PC-9 (cell line): ENCODE results near the gene KDM4C. TPM values are rescaled to one million over a fixed set of nuclear protein-coding genes. Genes with fewer than 3 reads are reported as not detected.

Experiments
- BruUV-seq: library from RNA; stranded (reverse); fragments of 400-500 nt; replicated peaks from 2 replicates; lab custom pipeline; 2021; lab: Mats Ljungman, UMichigan
- CTCF ChIA-PET: fragments of 300-600 bp; sonication (Branson Sonifier 250); formaldehyde crosslinking; loops from one replicate; lab custom pipeline; 2022; ENCODE audit warnings: antibody characterized with exemption; lab: Charles Lee
- POLR2A ChIA-PET: fragments of 300-600 bp; sonication (Branson Sonifier 250); formaldehyde crosslinking; loops from one replicate; lab custom pipeline; 2022; ENCODE audit warnings: antibody characterized with exemption; ENCODE audit not compliant: unreplicated experiment; lab: Charles Lee
- DNase-seq, 2 experiments: peaks; one replicate each; pipeline versions ENCODE4 v3.0.0 to v3.0.0-alpha.2; 2015 to 2022; ENCODE audit warnings: mixed read lengths in 1 of 2
- H2AFZ ChIP-seq: fragments of 200-600 bp; sonication (generic); 2 replicates; pipeline ENCODE4 v1.8.1; 2017; ENCODE audit warnings: antibody characterized with exemption
- H3F3A ChIP-seq: fragments of 200-600 bp; sonication (generic); 2 replicates; pipeline ENCODE4 v1.8.1; 2017; ENCODE audit warnings: antibody characterized with exemption, mild to moderate bottlenecking, low read depth; ENCODE audit not compliant: insufficient read depth
- H3K27ac ChIP-seq: fragments of 200-600 bp; sonication (generic); 2 replicates; pipeline ENCODE4 v1.6.1; 2016; ENCODE audit warnings: mixed run types
- H3K27me3 ChIP-seq: fragments of 200-600 bp; sonication (generic); 2 replicates; pipeline ENCODE4 v1.6.1; 2016; ENCODE audit warnings: low read depth, mixed run types; ENCODE audit not compliant: insufficient read depth
- H3K36me3 ChIP-seq: fragments of 200-600 bp; sonication (generic); 2 replicates; pipeline ENCODE4 v1.6.1; 2016; ENCODE audit warnings: low read depth, mixed run types
- H3K4me1 ChIP-seq: fragments of 200-600 bp; sonication (generic); replicated peaks from 2 replicates; pipeline ENCODE4 v1.6.1; 2016; ENCODE audit warnings: mixed run types; ENCODE audit not compliant: insufficient read depth
- H3K4me2 ChIP-seq: fragments of 200-600 bp; sonication (generic); 2 replicates; pipeline ENCODE4 v1.6.1; 2017; ENCODE audit warnings: mixed run types
- H3K4me3 ChIP-seq: fragments of 200-600 bp; sonication (generic); 2 replicates; pipeline ENCODE4 v1.6.1; 2016; ENCODE audit warnings: mixed run types
- H3K79me2 ChIP-seq: fragments of 200-600 bp; sonication (generic); 2 replicates; pipeline ENCODE4 v1.6.1; 2017; ENCODE audit warnings: low read depth, mixed run types
- H3K9me2 ChIP-seq: fragments of 200-600 bp; sonication (generic); 2 replicates; pipeline ENCODE4 v1.8.1; 2017; ENCODE audit warnings: mild to moderate bottlenecking; ENCODE audit not compliant: insufficient read depth
- H3K9me3 ChIP-seq: fragments of 200-600 bp; sonication (generic); 2 replicates; pipeline ENCODE4 v1.8.1; 2016; ENCODE audit warnings: low read depth; ENCODE audit not compliant: insufficient read depth
- H4K20me1 ChIP-seq: fragments of 200-600 bp; sonication (generic); 2 replicates; pipeline ENCODE4 v1.8.1; 2017; ENCODE audit not compliant: insufficient read depth
- EZH2 ChIP-seq: fragments of 200-600 bp; sonication (generic); IDR thresholded peaks from 2 replicates; pipeline ENCODE4 v1.8.0; 2017; ENCODE audit warnings: antibody characterized with exemption, low read depth
- intact Hi-C: fragments of 100-400 bp; cut with micrococcal nuclease; formaldehyde crosslinking; loops from one replicate; pipeline ENCODE4 v1.10.0; 2022; ENCODE audit not compliant: unreplicated experiment
- total RNA-seq: library from RNA; stranded (reverse); gene quantifications from 2 replicates; pipeline ENCODE4 v1.2.3, GENCODE V29; 2021
- TF ChIP-seq, protein P1 (sequence below): fragments of 200-600 bp; sonication (generic); conservative IDR thresholded peaks from 2 replicates; pipeline ENCODE4 v1.6.1; 2017; ENCODE audit warnings: mixed run types, antibody characterized with exemption, mild to moderate bottlenecking, moderate library complexity

KDM4C gene
- total RNA-seq, 1 experiment from 2014 or later, result 12.9 TPM

DNA sequence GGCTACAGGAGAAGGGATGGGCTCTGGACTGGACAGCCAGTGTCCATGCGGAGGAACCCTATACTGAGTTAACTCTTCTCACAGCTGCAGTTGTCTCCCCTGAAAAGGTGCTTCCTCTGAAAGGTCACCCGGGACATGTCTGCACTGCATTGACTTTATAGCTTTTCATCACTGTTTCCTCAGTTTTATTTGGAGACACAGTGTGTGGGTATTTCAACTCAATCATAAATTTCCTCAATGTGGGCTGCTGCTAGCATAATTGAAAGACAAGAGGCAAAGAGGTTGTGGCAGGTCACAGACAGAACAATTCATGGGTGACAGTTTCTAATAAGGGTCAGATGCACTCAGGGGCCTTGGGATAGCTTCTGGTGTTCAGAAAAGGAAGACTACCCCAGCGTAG lies 336.8 kb downstream of the KDM4C start:
- Histone ChIP-seq H3K9me2 (no peaks in the 10 kb centered on the region), H3K4me2 (no peak overlapping the region), H3K4me1 (no peaks in the 10 kb centered on the region), H4K20me1 (no peaks in the 10 kb centered on the region), H3K27me3 (no peaks in the 10 kb centered on the region), H3K79me2 (no peaks in the 10 kb centered on the region), H3F3A (no peaks in the 10 kb centered on the region), H2AFZ (no peak overlapping the region), H3K4me3 (no peak overlapping the region), H3K9me3 (no peaks in the 10 kb centered on the region), H3K36me3 (no peaks in the 10 kb centered on the region), H3K27ac (no peak overlapping the region)
- no peak for DNase-seq
- TF ChIP-seq, protein P1, sequence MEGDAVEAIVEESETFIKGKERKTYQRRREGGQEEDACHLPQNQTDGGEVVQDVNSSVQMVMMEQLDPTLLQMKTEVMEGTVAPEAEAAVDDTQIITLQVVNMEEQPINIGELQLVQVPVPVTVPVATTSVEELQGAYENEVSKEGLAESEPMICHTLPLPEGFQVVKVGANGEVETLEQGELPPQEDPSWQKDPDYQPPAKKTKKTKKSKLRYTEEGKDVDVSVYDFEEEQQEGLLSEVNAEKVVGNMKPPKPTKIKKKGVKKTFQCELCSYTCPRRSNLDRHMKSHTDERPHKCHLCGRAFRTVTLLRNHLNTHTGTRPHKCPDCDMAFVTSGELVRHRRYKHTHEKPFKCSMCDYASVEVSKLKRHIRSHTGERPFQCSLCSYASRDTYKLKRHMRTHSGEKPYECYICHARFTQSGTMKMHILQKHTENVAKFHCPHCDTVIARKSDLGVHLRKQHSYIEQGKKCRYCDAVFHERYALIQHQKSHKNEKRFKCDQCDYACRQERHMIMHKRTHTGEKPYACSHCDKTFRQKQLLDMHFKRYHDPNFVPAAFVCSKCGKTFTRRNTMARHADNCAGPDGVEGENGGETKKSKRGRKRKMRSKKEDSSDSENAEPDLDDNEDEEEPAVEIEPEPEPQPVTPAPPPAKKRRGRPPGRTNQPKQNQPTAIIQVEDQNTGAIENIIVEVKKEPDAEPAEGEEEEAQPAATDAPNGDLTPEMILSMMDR, result no peak
- TF ChIP-seq EZH2, result no peak
- ChIA-PET CTCF (no interaction called here), POLR2A (no interaction called here)
- no TSS peak for BruUV-seq
- intact Hi-C loops, result no loop called here

GRCh38 chr9:7095058-7095457 lies 337.3 kb downstream of the KDM4C start:
- intact Hi-C loops, result no loop called here
- ChIA-PET CTCF (no interaction called here), POLR2A (no interaction called here)
- no peak for TF ChIP-seq EZH2
- TF ChIP-seq, protein P1, result no peak
- no peak for DNase-seq
- H3K27ac ChIP-seq, result no peak overlapping the region
- BruUV-seq, result no TSS peak
- H3K4me3 ChIP-seq, result no peak overlapping the region
- H3K9me2 ChIP-seq, result no peaks in the 10 kb centered on the region
- no peaks in the 10 kb centered on the region for H3K36me3 ChIP-seq
- no peaks in the 10 kb centered on the region for H3F3A ChIP-seq
- no peaks in the 10 kb centered on the region for H4K20me1 ChIP-seq
- no peak overlapping the region for H3K4me2 ChIP-seq
- no peaks in the 10 kb centered on the region for H3K79me2 ChIP-seq
- no peaks in the 10 kb centered on the region for H3K27me3 ChIP-seq
- no peaks in the 10 kb centered on the region for H3K4me1 ChIP-seq
- H2AFZ ChIP-seq, result no peak overlapping the region
- H3K9me3 ChIP-seq, result no peaks in the 10 kb centered on the region

- Histone ChIP-seq H3K36me3 (no peaks in the 10 kb centered on the region), H3K9me2 (no peaks in the 10 kb centered on the region), H3K4me1 (no peaks in the 10 kb centered on the region), H3K27ac (no peak overlapping the region), H3F3A (no peaks in the 10 kb centered on the region), H2AFZ (no peak overlapping the region), H3K4me3 (no peak overlapping the region), H3K27me3 (no peaks in the 10 kb centered on the region), H3K79me2 (no peaks in the 10 kb centered on the region), H3K4me2 (no peak overlapping the region), H4K20me1 (no peaks in the 10 kb centered on the region), H3K9me3 (no peaks in the 10 kb centered on the region)
- ChIA-PET POLR2A (no interaction called here), CTCF (no interaction called here)
- TF ChIP-seq, protein P1, result no peak
- no peak for TF ChIP-seq EZH2
- intact Hi-C loops, result no loop called here
- no peak for DNase-seq
- no TSS peak for BruUV-seq
Measured at GRCh38 chr9:7097040-7097715, 339.4 kb downstream of the KDM4C start.
